HepG2 (cell line): Measurements from ENCODE around the gene DSC2. TPM values are rescaled to one million over a fixed set of nuclear protein-coding genes. Genes with fewer than 3 reads are reported as not detected.

Experiments used
- CTCF ChIP-seq: sonication (generic); formaldehyde crosslinking; IDR thresholded peaks from 2 replicates; pipeline ENCODE4 v1.5.0; 2020; ENCODE audit warnings: mild to moderate bottlenecking, missing genetic modification reagents, moderate library complexity
- DNMT1 ChIP-seq: sonication (generic); formaldehyde crosslinking; IDR thresholded peaks from 2 replicates; pipeline ENCODE4 v1.5.1; 2020; ENCODE audit warnings: mild to moderate bottlenecking, missing genetic modification reagents
- GLMP ChIP-seq: sonication (generic); formaldehyde crosslinking; IDR thresholded peaks from 2 replicates; pipeline ENCODE4 v1.9.0; 2021; ENCODE audit warnings: missing genetic modification reagents, mild to moderate bottlenecking, borderline replicate concordance
- HMGXB4 ChIP-seq, 2 experiments: sonication (generic) in 1 of 2; formaldehyde crosslinking in 1 of 2; IDR thresholded peaks; 2 replicates each; pipeline versions ENCODE4 v1.4.0 to v1.6.1; 2018 to 2020; ENCODE audit warnings: missing genetic modification reagents in 2 of 2, borderline replicate concordance in 1 of 2, low read depth in 1 of 2, mild to moderate bottlenecking in 1 of 2, missing biosample characterization in 1 of 2
- HOXA7 ChIP-seq: sonication (generic); formaldehyde crosslinking; IDR thresholded peaks from 2 replicates; pipeline ENCODE4 v1.8.1; 2022; ENCODE audit warnings: mild to moderate bottlenecking, missing genetic modification reagents, moderate library complexity
- IKZF1 ChIP-seq: fragments of 450-650 bp; IDR thresholded peaks from 2 replicates; pipeline ENCODE4 v1.7.1; 2016
- MED1 ChIP-seq: sonication (generic); formaldehyde crosslinking; IDR thresholded peaks from 2 replicates; pipeline ENCODE4 v1.4.0; 2020; ENCODE audit warnings: missing genetic modification reagents
- MIER3 ChIP-seq: IDR thresholded peaks from 2 replicates; pipeline ENCODE4 v1.6.1; 2016; ENCODE audit warnings: missing compliant biosample characterization, borderline replicate concordance
- NAIF1 ChIP-seq: sonication (generic); formaldehyde crosslinking; IDR thresholded peaks from 2 replicates; pipeline ENCODE4 v1.5.0; 2020; ENCODE audit warnings: mild to moderate bottlenecking, missing genetic modification reagents, borderline replicate concordance
- NFE2L1 ChIP-seq: sonication (generic); formaldehyde crosslinking; IDR thresholded peaks from 2 replicates; pipeline ENCODE4 v1.4.0; 2020; ENCODE audit warnings: missing genetic modification reagents, mild to moderate bottlenecking, borderline replicate concordance
- ONECUT2 ChIP-seq: sonication (generic); formaldehyde crosslinking; IDR thresholded peaks from 2 replicates; pipeline ENCODE4 v1.4.0; 2020; ENCODE audit warnings: missing genetic modification reagents
- POLR2G ChIP-seq: fragments of 200-400 bp; formaldehyde crosslinking; IDR thresholded peaks from 2 replicates; pipeline ENCODE4 v1.6.1; 2018; ENCODE audit warnings: mild to moderate bottlenecking, low read depth, low read length, moderate library complexity
- PPARG ChIP-seq: conservative IDR thresholded peaks from 2 replicates; pipeline ENCODE4 v1.6.1; 2016; ENCODE audit warnings: missing biosample characterization, missing genetic modification reagents
- SP140L ChIP-seq: sonication (generic); formaldehyde crosslinking; IDR thresholded peaks from 2 replicates; pipeline ENCODE4 v1.4.0; 2020; ENCODE audit warnings: missing genetic modification reagents, borderline replicate concordance
- ZNF326 ChIP-seq: sonication (generic); formaldehyde crosslinking; IDR thresholded peaks from 2 replicates; pipeline ENCODE4 v1.4.0; 2020; ENCODE audit warnings: missing genetic modification reagents, borderline replicate concordance
- ZNF430 ChIP-seq: sonication (generic); formaldehyde crosslinking; IDR thresholded peaks from 2 replicates; pipeline ENCODE4 v1.9.0; 2021; ENCODE audit warnings: mild to moderate bottlenecking, missing genetic modification reagents
- ZNF766 ChIP-seq: sonication (generic); formaldehyde crosslinking; IDR thresholded peaks from 2 replicates; pipeline ENCODE4 v1.5.0; 2020; ENCODE audit warnings: missing genetic modification reagents, borderline replicate concordance
- ZSCAN21 ChIP-seq: sonication (generic); formaldehyde crosslinking; IDR thresholded peaks from 2 replicates; pipeline ENCODE4 v1.8.0; 2022; ENCODE audit warnings: mild to moderate bottlenecking, missing genetic modification reagents, moderate library complexity, borderline replicate concordance
- polyA plus RNA-seq, 8 experiments: library from polyadenylated mRNA; depleted of rRNA in 3 of 8; stranded (reverse) in 7 of 8; unstranded in 1 of 8; fragments of >200 nt; fragmentation: Illumina TruSeq in 4 of 8; extraction: Trizol in 4 of 8; gene quantifications; 2 replicates each; pipeline versions ENCODE4 v1.2.1 to v1.2.3, GENCODE V29; 2011 to 2016; ENCODE audit warnings: low read depth in 4 of 8, missing spikeins in 1 of 8, mixed read lengths in 1 of 8; ENCODE audit not compliant: insufficient read depth in 1 of 8
- total RNA-seq, 5 experiments: library from RNA; depleted of rRNA; stranded (reverse); fragments of >200 nt; fragmentation: Illumina TruSeq; extraction: Trizol; gene quantifications; 2 replicates each; pipeline ENCODE4 v1.2.3, GENCODE V29; 2016; ENCODE audit warnings: low read depth in 1 of 5
- TF ChIP-seq, protein P1 (sequence below): sonication (generic); formaldehyde crosslinking; IDR thresholded peaks from 2 replicates; pipeline ENCODE4 v1.4.0; 2020; ENCODE audit warnings: missing genetic modification reagents
- TF ChIP-seq, protein P2 (sequence below): sonication (generic); formaldehyde crosslinking; IDR thresholded peaks from 2 replicates; pipeline ENCODE4 v1.4.0; 2020; ENCODE audit warnings: missing genetic modification reagents, borderline replicate concordance
- TF ChIP-seq, protein P3 (sequence below): IDR thresholded peaks from 2 replicates; pipeline ENCODE4 v1.6.1; 2016

DSC2 gene
- total and polyA plus RNA-seq, 2 of the 13 experiments (the other 11 are each of a cell fraction or from before 2014, with no cell fraction given): 7.2 to 24.9 TPM

GRCh38 chr18:31101183-31102024 is 817 bp downstream of the DSC2 start (continued):
- TF ChIP-seq CTCF (peak; percentile 63), HMGXB4 (CRISPR knock-in tag; IDR thresholded peaks at IDR 0.05; ENCODE audit: borderline replicate concordance in 1 of 2, low read depth in 1 of 2) (peak in 1 of 2 experiments; percentile 95; a peak in 2 of 4 replicates), DNMT1 (no peak), GLMP (no peak), PPARG (CRISPR knock-in tag) (no peak), NFE2L1 (CRISPR knock-in tag) (no peak), ZNF766 (CRISPR knock-in tag) (no peak), ONECUT2 (no peak), ZSCAN21 (CRISPR knock-in tag) (peak; percentile 27; the same call in 1 of the 2 replicates), ZNF430 (no peak), POLR2G (peak; percentile 69; the same call in 1 of the 2 replicates), NAIF1 (CRISPR knock-in tag) (no peak), MED1 (CRISPR knock-in tag) (no peak), IKZF1 (no peak), ZNF326 (no peak), HOXA7 (no peak), SP140L (CRISPR knock-in tag) (no peak), MIER3 (CRISPR knock-in tag) (no peak)
- TF ChIP-seq, protein P1, sequence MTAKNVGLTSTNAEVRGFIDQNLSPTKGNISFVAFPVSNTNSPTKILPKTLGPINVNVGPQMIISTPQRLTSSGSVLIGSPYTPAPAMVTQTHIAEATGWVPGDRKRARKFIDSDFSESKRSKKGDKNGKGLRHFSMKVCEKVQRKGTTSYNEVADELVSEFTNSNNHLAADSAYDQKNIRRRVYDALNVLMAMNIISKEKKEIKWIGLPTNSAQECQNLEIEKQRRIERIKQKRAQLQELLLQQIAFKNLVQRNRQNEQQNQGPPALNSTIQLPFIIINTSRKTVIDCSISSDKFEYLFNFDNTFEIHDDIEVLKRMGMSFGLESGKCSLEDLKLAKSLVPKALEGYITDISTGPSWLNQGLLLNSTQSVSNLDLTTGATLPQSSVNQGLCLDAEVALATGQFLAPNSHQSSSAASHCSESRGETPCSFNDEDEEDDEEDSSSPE: peak; percentile 19; the same call in 1 of the 2 replicates
- TF ChIP-seq, protein P2, sequence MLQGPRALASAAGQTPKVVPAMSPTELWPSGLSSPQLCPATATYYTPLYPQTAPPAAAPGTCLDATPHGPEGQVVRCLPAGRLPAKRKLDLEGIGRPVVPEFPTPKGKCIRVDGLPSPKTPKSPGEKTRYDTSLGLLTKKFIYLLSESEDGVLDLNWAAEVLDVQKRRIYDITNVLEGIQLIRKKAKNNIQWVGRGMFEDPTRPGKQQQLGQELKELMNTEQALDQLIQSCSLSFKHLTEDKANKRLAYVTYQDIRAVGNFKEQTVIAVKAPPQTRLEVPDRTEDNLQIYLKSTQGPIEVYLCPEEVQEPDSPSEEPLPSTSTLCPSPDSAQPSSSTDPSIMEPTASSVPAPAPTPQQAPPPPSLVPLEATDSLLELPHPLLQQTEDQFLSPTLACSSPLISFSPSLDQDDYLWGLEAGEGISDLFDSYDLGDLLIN (CRISPR knock-in tag): no peak
- TF ChIP-seq, protein P3, sequence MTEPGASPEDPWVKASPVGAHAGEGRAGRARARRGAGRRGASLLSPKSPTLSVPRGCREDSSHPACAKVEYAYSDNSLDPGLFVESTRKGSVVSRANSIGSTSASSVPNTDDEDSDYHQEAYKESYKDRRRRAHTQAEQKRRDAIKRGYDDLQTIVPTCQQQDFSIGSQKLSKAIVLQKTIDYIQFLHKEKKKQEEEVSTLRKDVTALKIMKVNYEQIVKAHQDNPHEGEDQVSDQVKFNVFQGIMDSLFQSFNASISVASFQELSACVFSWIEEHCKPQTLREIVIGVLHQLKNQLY (CRISPR knock-in tag): no peak
